ENCODE data around the gene ANKRD55.

GRCh38 chr5:56215019-56215830, 17.9 kb downstream of the ANKRD55 start:
- no peak for TF ChIP-seq POLR2A (IDR thresholded peaks at IDR 0.05)
- no peak for TF ChIP-seq CTCF (IDR thresholded peaks at IDR 0.05)
